Uterus (tissue), 4 donors: ENCODE measurements around the gene RSKR. TPM values are rescaled to one million over a fixed set of nuclear protein-coding genes. Genes with fewer than 3 reads are reported as not detected.
A peak's percentile ranks its signal among the peaks of the same experiment; 100 is the strongest.
"Not testable (repeated sequence)": the region's sequence is repeated elsewhere in the genome, so short reads cannot be mapped to it uniquely, and the experiment has no call there.

Experiments
- DNase-seq, 2 donors: peaks; one replicate each; pipeline ENCODE4 v3.0.0-alpha.2; 2019 to 2020
- H3K27ac ChIP-seq, 2 donors: fragments of 200-600 bp; sonication (generic); 1 replicate in 1 of 2; 2 replicates in 1 of 2; pipeline ENCODE4 v1.5.1; 2016 to 2018
- H3K27me3 ChIP-seq, 2 donors: fragments of 200-600 bp; sonication (generic); one replicate each; pipeline ENCODE4 v1.5.1; 2018 to 2019; ENCODE audit warnings: control low read depth in 1 of 2
- H3K36me3 ChIP-seq, 2 donors: fragments of 200-600 bp; sonication (generic); one replicate each; pipeline ENCODE4 v1.5.1; 2019; ENCODE audit warnings: control low read depth in 1 of 2
- H3K4me1 ChIP-seq, 2 donors: fragments of 200-600 bp; sonication (generic); one replicate each; pipeline ENCODE4 v1.5.1; 2018 to 2019; ENCODE audit warnings: control low read depth in 1 of 2
- H3K4me3 ChIP-seq, 2 donors: fragments of 200-600 bp; sonication (generic); 1 replicate in 1 of 2; 2 replicates in 1 of 2; pipeline ENCODE4 v1.5.1; 2018 to 2019; ENCODE audit warnings: mild to moderate bottlenecking in 1 of 2
- H3K9me3 ChIP-seq, 2 donors: fragments of 200-600 bp; sonication (generic); one replicate each; pipeline ENCODE4 v1.5.1; 2019; ENCODE audit warnings: control low read depth in 1 of 2
- POLR2A ChIP-seq, 2 donors: fragments of 450-650 bp; IDR thresholded peaks; one replicate each; pipeline ENCODE4 v1.6.1; 2016; ENCODE audit warnings: antibody characterized with exemption in 2 of 2, mild to moderate bottlenecking in 1 of 2, moderate library complexity in 1 of 2
- intact Hi-C: fragments of 100-400 bp; cut with DNase I; formaldehyde crosslinking; loops from one replicate; pipeline ENCODE4 v1.15.1; 2023; ENCODE audit warnings: low total_unique reads
- total RNA-seq, 4 donors: library from RNA; depleted of rRNA in 3 of 4; stranded (reverse); fragments of >200 nt in 3 of 4; gene quantifications; one replicate each; pipeline versions ENCODE4 v1.1.0 to v1.2.4, GENCODE V29; 2014 to 2023
- TF ChIP-seq, protein P1 (sequence below), 4 experiments: fragments of 200-600 bp in 2 of 4; fragments of 450-650 bp in 2 of 4; sonication (generic) in 2 of 4; IDR thresholded peaks; one replicate each; pipeline ENCODE4 v1.5.1; 2016 to 2019; ENCODE audit warnings: antibody characterized with exemption in 4 of 4, mild to moderate bottlenecking in 2 of 4, moderate library complexity in 1 of 4
- donor health status: DM: yes; HTN: yes; CAD: no.

Gene RSKR
- total RNA-seq, 4 donors from 2014 or later, result 5.9 to 19.6 (median 11.3) TPM; not detected in 1

GRCh38 chr17:28612936-28613872 is 781 bp downstream of the RSKR start:
- no peaks in the 10 kb centered on the region for H3K27me3 ChIP-seq
- no peaks in the 10 kb centered on the region for H3K9me3 ChIP-seq
- H3K4me1 ChIP-seq, result no peaks in the 10 kb centered on the region
- peak in 1 of 2 donors; percentile 26 for DNase-seq
- H3K36me3 ChIP-seq, result no peaks in the 10 kb centered on the region
- TF ChIP-seq, protein P1, sequence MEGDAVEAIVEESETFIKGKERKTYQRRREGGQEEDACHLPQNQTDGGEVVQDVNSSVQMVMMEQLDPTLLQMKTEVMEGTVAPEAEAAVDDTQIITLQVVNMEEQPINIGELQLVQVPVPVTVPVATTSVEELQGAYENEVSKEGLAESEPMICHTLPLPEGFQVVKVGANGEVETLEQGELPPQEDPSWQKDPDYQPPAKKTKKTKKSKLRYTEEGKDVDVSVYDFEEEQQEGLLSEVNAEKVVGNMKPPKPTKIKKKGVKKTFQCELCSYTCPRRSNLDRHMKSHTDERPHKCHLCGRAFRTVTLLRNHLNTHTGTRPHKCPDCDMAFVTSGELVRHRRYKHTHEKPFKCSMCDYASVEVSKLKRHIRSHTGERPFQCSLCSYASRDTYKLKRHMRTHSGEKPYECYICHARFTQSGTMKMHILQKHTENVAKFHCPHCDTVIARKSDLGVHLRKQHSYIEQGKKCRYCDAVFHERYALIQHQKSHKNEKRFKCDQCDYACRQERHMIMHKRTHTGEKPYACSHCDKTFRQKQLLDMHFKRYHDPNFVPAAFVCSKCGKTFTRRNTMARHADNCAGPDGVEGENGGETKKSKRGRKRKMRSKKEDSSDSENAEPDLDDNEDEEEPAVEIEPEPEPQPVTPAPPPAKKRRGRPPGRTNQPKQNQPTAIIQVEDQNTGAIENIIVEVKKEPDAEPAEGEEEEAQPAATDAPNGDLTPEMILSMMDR (IDR thresholded peaks at IDR 0.05), result peak; percentile 41 to 58 (median 52)
- no peak for TF ChIP-seq POLR2A (IDR thresholded peaks at IDR 0.05)
- H3K4me3 ChIP-seq, result no peak overlapping the region
- H3K27ac ChIP-seq, result no peak overlapping the region
- intact Hi-C loops, result loop anchor here (10.0 kb wide), 1 partner anchor 68 kb away; no protein-coding TSS in a partner anchor

DNA sequence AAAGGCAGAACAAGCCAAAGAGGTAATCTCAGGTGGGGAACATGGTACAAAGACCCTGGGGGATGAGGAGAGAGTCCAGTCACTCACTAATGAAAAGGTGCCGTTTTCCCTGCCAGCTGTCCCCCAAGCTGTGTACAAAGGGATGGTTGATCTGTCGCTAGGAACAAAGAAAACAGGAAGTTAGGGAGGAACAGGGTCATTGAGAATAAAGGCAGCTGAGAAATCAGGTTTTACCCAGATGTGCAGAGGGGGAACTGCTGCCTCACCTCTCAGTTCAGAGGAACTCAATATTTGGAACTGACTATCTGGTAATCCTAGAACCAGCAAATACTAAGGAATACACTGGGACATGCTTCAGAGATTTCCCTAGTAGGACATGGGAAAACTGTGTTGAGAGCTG is 1.5 kb downstream of the RSKR start:
- no peaks in the 10 kb centered on the region for H3K9me3 ChIP-seq
- H3K4me3 ChIP-seq, result no peak overlapping the region
- no peaks in the 10 kb centered on the region for H3K36me3 ChIP-seq
- H3K4me1 ChIP-seq, result no peaks in the 10 kb centered on the region
- H3K27me3 ChIP-seq, result no peaks in the 10 kb centered on the region
- H3K27ac ChIP-seq, result no peak overlapping the region
- DNase-seq, result no peak
- intact Hi-C loops, result loop anchor here (10.0 kb wide), 1 partner anchor 68 kb away; no protein-coding TSS in a partner anchor
- no peak for TF ChIP-seq POLR2A (IDR thresholded peaks at IDR 0.05)
- TF ChIP-seq, protein P1 (IDR thresholded peaks at IDR 0.05), result no peak

- intact Hi-C loops, result loop anchor here (10.0 kb wide), 1 partner anchor 66 kb away; no protein-coding TSS in a partner anchor
- no peak for TF ChIP-seq POLR2A (IDR thresholded peaks at IDR 0.05)
- TF ChIP-seq, protein P1 (IDR thresholded peaks at IDR 0.05), result no peak
- H3K4me1 ChIP-seq, result no peaks in the 10 kb centered on the region
- DNase-seq, result no peak
- H3K27me3 ChIP-seq, result no peaks in the 10 kb centered on the region
- no peak overlapping the region for H3K4me3 ChIP-seq
- H3K9me3 ChIP-seq, result no peaks in the 10 kb centered on the region
- no peak overlapping the region for H3K27ac ChIP-seq
- no peaks in the 10 kb centered on the region for H3K36me3 ChIP-seq
Observed at GRCh38 chr17:28610376-28610775, 3.6 kb downstream of the RSKR start.

GRCh38 chr17:28604031-28604430 is 10.0 kb downstream of the RSKR start:
- H3K9me3 ChIP-seq, H3K4me1 ChIP-seq, H3K4me3 ChIP-seq, DNase-seq, H3K27ac ChIP-seq, H3K27me3 ChIP-seq, H3K36me3 ChIP-seq, intact Hi-C loops: not testable (repeated sequence)

GRCh38 chr17:28599311-28600184 is 14.4 kb downstream of the RSKR start:
- H3K36me3 ChIP-seq, result no peaks in the 10 kb centered on the region
- H3K27me3 ChIP-seq, result no peaks in the 10 kb centered on the region
- peak; percentile 62 to 73 for DNase-seq
- peak overlapping the region; percentile 53 to 66 for H3K4me3 ChIP-seq
- TF ChIP-seq, protein P1 (IDR thresholded peaks at IDR 0.05), result no peak
- peak in 1 of 2 donors; percentile 18 for TF ChIP-seq POLR2A (IDR thresholded peaks at IDR 0.05)
- no peaks in the 10 kb centered on the region for H3K9me3 ChIP-seq
- intact Hi-C loops, result no loop called here
- H3K4me1 ChIP-seq, result peaks cover 0 to 4% of the 10 kb centered on the region in 2 donors
- peak overlapping the region; percentile 97 for H3K27ac ChIP-seq
